ENCODE data around the gene PPP3CA.

GRCh38 chr4:101306225-101306624 is 41.1 kb downstream of the PPP3CA start:
- TF ChIP-seq CTCF (conservative IDR thresholded peaks at IDR 0.05) (no peak), EZH2 (IDR thresholded peaks at IDR 0.05; ENCODE audit: low read depth) (no peak)
